A549 (cell line): ENCODE measurements around the gene CHSY3.

Experiments
- BHLHE40 ChIP-seq: IDR thresholded peaks from 2 replicates; pipeline ENCODE4 v1.6.1; 2012; ENCODE audit warnings: low read depth, low read length, inconsistent platforms
- CHD2 ChIP-seq: fragments of 150-350 bp; IDR thresholded peaks from 2 replicates; pipeline ENCODE4 v1.6.1; 2014; ENCODE audit warnings: low read length; ENCODE audit not compliant: partially characterized antibody
- CTCF ChIP-seq: fragments of >200 bp; sonication (Bioruptor Twin); formaldehyde crosslinking; IDR thresholded peaks from 3 replicates; pipeline ENCODE4 v1.5.1; 2016
- ESRRA ChIP-seq: fragments of 150-350 bp; IDR thresholded peaks from 2 replicates; pipeline ENCODE4 v1.6.1; 2014; ENCODE audit warnings: mild to moderate bottlenecking, low read length, borderline replicate concordance
- KDM5A ChIP-seq: fragments of 200-600 bp; sonication (generic); IDR thresholded peaks from 2 replicates; pipeline ENCODE4 v1.6.1; 2016; ENCODE audit warnings: antibody characterized with exemption, mild to moderate bottlenecking
- MAX ChIP-seq: IDR thresholded peaks from 2 replicates; pipeline ENCODE4 v1.6.1; 2012
- PBX3 ChIP-seq: IDR thresholded peaks from 2 replicates; pipeline ENCODE4 v1.6.1; 2012
- POLR2AphosphoS2 ChIP-seq: conservative IDR thresholded peaks from 2 replicates; pipeline ENCODE4 v1.6.1; 2012; ENCODE audit warnings: low read length, improper control_type of control experiment, inconsistent platforms
- RAD21 ChIP-seq, 2 experiments: fragments of >200 bp in 1 of 2; sonication (Bioruptor Twin) in 1 of 2; formaldehyde crosslinking in 1 of 2; IDR thresholded peaks in 1 of 2; conservative IDR thresholded peaks in 1 of 2; 2 replicates in 1 of 2; 3 replicates in 1 of 2; pipeline ENCODE4 v1.6.1; 2012 to 2018; ENCODE audit warnings: inconsistent platforms in 1 of 2
- RCOR1 ChIP-seq: fragments of 150-350 bp; IDR thresholded peaks from 2 replicates; pipeline ENCODE4 v1.6.1; 2014; ENCODE audit warnings: antibody characterized with exemption, low read length, low read depth
- USF2 ChIP-seq: fragments of 450-650 bp; IDR thresholded peaks from 2 replicates; pipeline ENCODE4 v1.6.1; 2014; ENCODE audit warnings: antibody characterized with exemption

- TF ChIP-seq POLR2AphosphoS2 = no peak
- TF ChIP-seq USF2 = no peak
- no peak for TF ChIP-seq CTCF
- no peak for TF ChIP-seq RCOR1
- TF ChIP-seq MAX = no peak
- TF ChIP-seq KDM5A = no peak
- TF ChIP-seq CHD2 = no peak
- no peak for TF ChIP-seq BHLHE40
- no peak for TF ChIP-seq RAD21 (conservative IDR thresholded peaks at IDR 0.05 in 1 of 2, IDR thresholded peaks at IDR 0.05 in 1 of 2)
- no peak for TF ChIP-seq PBX3
- TF ChIP-seq ESRRA = no peak
Observed at GRCh38 chr5:130018641-130019040, 114.4 kb downstream of the CHSY3 start.
